ENCODE measurements around the gene NR2F1-AS1. TPM values are rescaled to one million over a fixed set of nuclear protein-coding genes. Genes with fewer than 3 reads are reported as not detected.

NR2F1-AS1 gene
- total RNA-seq, 2 donors from 2014 or later: 11.9 to 12.4 TPM

GRCh38 chr5:93611273-93611975, 30.4 kb upstream of the NR2F1-AS1 start:
- TF ChIP-seq POLR2AphosphoS5 (IDR thresholded peaks at IDR 0.05): no peak
- TF ChIP-seq CTCF (IDR thresholded peaks at IDR 0.05): no peak
- TF ChIP-seq POLR2A (IDR thresholded peaks at IDR 0.05): no peak
- H3K36me3 ChIP-seq: no peaks in the 10 kb centered on the region
- intact Hi-C loops (cut with DNase I): loop anchor here (10.0 kb wide), 1 partner anchor 193 kb away; no protein-coding TSS in a partner anchor
- WGBS: 14% methylated on average over 9 of the region's 9 CpGs
- no peaks in the 10 kb centered on the region for H3K9me3 ChIP-seq
- peaks cover 8% of the 10 kb centered on the region for H3K27me3 ChIP-seq (replicated peaks; ENCODE audit: insufficient read depth)
- H3K4me1 ChIP-seq (replicated peaks): no peaks in the 10 kb centered on the region
- H3K27ac ChIP-seq: no peak overlapping the region
- no peak overlapping the region for H3K4me3 ChIP-seq
- DNase-seq (ENCODE audit: low spot score): no peak

GRCh38 chr5:93610581-93611272, 29.7 kb upstream of the NR2F1-AS1 start:
- intact Hi-C loops (cut with DNase I): loop anchor here (10.0 kb wide), 1 partner anchor 194 kb away; no protein-coding TSS in a partner anchor
- TF ChIP-seq CTCF (IDR thresholded peaks at IDR 0.05): no peak
- no peak for TF ChIP-seq POLR2AphosphoS5 (IDR thresholded peaks at IDR 0.05)
- TF ChIP-seq POLR2A (IDR thresholded peaks at IDR 0.05): no peak
- 34% methylated on average over 17 of the region's 17 CpGs for WGBS

GRCh38 chr5:93609762-93610161, 28.7 kb upstream of the NR2F1-AS1 start:
- intact Hi-C loops (cut with DNase I): loop anchor here (10.0 kb wide), 1 partner anchor 195 kb away; no protein-coding TSS in a partner anchor
- DNase-seq (ENCODE audit: low spot score): no peak
- 32% methylated on average over 7 of the region's 7 CpGs for WGBS
- no peak for TF ChIP-seq POLR2AphosphoS5 (IDR thresholded peaks at IDR 0.05)
- TF ChIP-seq POLR2A (IDR thresholded peaks at IDR 0.05): no peak
- no peak for TF ChIP-seq CTCF (IDR thresholded peaks at IDR 0.05)
- Histone ChIP-seq H3K9me3 (no peaks in the 10 kb centered on the region), H3K27me3 (replicated peaks; ENCODE audit: insufficient read depth) (peaks cover 8% of the 10 kb centered on the region), H3K36me3 (no peaks in the 10 kb centered on the region), H3K27ac (no peak overlapping the region), H3K4me1 (replicated peaks) (no peaks in the 10 kb centered on the region), H3K4me3 (no peak overlapping the region)

More at GRCh38 chr5:93610581-93611272, 29.7 kb upstream of the NR2F1-AS1 start:
- Histone ChIP-seq H3K4me3 (no peak overlapping the region), H3K27me3 (replicated peaks; ENCODE audit: insufficient read depth) (peaks cover 8% of the 10 kb centered on the region), H3K36me3 (no peaks in the 10 kb centered on the region), H3K4me1 (replicated peaks) (no peaks in the 10 kb centered on the region), H3K27ac (no peak overlapping the region), H3K9me3 (no peaks in the 10 kb centered on the region)
- DNase-seq (ENCODE audit: low spot score): no peak

- H3K9me3 ChIP-seq: no peaks in the 10 kb centered on the region
- H3K27ac ChIP-seq: no peak overlapping the region
- H3K4me1 ChIP-seq (replicated peaks): no peaks in the 10 kb centered on the region
- intact Hi-C loops (cut with DNase I): no loop called here
- no peaks in the 10 kb centered on the region for H3K36me3 ChIP-seq
- no peak overlapping the region for H3K4me3 ChIP-seq
- no peak for TF ChIP-seq POLR2AphosphoS5 (IDR thresholded peaks at IDR 0.05)
- no peak for TF ChIP-seq POLR2A (IDR thresholded peaks at IDR 0.05)
- no peak for TF ChIP-seq CTCF (IDR thresholded peaks at IDR 0.05)
- peaks cover 8% of the 10 kb centered on the region for H3K27me3 ChIP-seq (replicated peaks; ENCODE audit: insufficient read depth)
- 37% methylated on average over 4 of the region's 4 CpGs for WGBS
- no peak for DNase-seq (ENCODE audit: low spot score)
These were observed 27.8 kb upstream of the NR2F1-AS1 start for GRCh38 chr5:93608855-93609254.

Data from prostate gland (tissue), 2 donors.